Ectodermal cell (in vitro differentiated cells): ENCODE results near the gene ACER3. TPM values are rescaled to one million over a fixed set of nuclear protein-coding genes. Genes with fewer than 3 reads are reported as not detected.
"Not testable (repeated sequence)": the region's sequence is repeated elsewhere in the genome, so short reads cannot be mapped to it uniquely, and the experiment has no call there.

Experiments used
- H3K27ac ChIP-seq: 2 replicates; pipeline ENCODE4 v1.7.0; 2013; ENCODE audit warnings: mild to moderate bottlenecking, low read depth, low read length; ENCODE audit not compliant: insufficient read depth, poor library complexity, severe bottlenecking
- H3K27me3 ChIP-seq: 2 replicates; pipeline ENCODE4 v1.7.0; 2013; ENCODE audit warnings: mild to moderate bottlenecking, low read length; ENCODE audit not compliant: insufficient read depth, control insufficient read depth, poor library complexity, severe bottlenecking
- H3K36me3 ChIP-seq: one replicate; pipeline ENCODE4 v1.7.0; 2013; ENCODE audit warnings: low read length; ENCODE audit not compliant: control insufficient read depth, insufficient read depth
- H3K4me1 ChIP-seq: one replicate; pipeline ENCODE4 v1.7.0; 2013; ENCODE audit warnings: low read length; ENCODE audit not compliant: control insufficient read depth, insufficient read depth
- H3K4me3 ChIP-seq: 2 replicates; pipeline ENCODE4 v1.7.0; 2013; ENCODE audit warnings: low read depth, low read length, control low read depth; ENCODE audit not compliant: insufficient read depth
- H3K9me3 ChIP-seq: 2 replicates; pipeline ENCODE4 v1.7.0; 2013; ENCODE audit warnings: mild to moderate bottlenecking, low read length, moderate library complexity; ENCODE audit not compliant: control insufficient read depth
- WGBS, 2 experiments: methylation state at CpG; one replicate each; pipeline ENCODE4 v1.1.7; 2013; ENCODE audit warnings: missing lambda C conversion rate in 2 of 2; 5-methylcytosine and 5-hydroxymethylcytosine counted together
- polyA plus RNA-seq, 4 experiments: library from polyadenylated mRNA; stranded (reverse); fragments of 50-300 nt; gene quantifications; one replicate each; pipeline ENCODE4 v1.2.3, GENCODE V29; 2013

ACER3 gene
- polyA plus RNA-seq (2013, experiment 1 of 4), result 11.4 TPM
- 12.4 TPM for polyA plus RNA-seq (2013, experiment 2 of 4)
- 11.0 TPM for polyA plus RNA-seq (2013, experiment 3 of 4)
- polyA plus RNA-seq (2013, experiment 4 of 4), result 10.7 TPM

- Histone ChIP-seq H3K4me1 (peaks cover 9% of the 10 kb centered on the region), H3K4me3 (peak within 1 kb of the TSS; percentile 82), H3K27me3 (no peaks in the 10 kb centered on the region), H3K9me3 (no peaks in the 10 kb centered on the region), H3K27ac (peak within 1 kb of the TSS; percentile 67), H3K36me3 (no peaks in the 10 kb centered on the region)
- 1% methylated on average over 73 of the region's 73 CpGs for WGBS, 2 experiments
Observed at GRCh38 chr11:76860539-76861475, at the start of gene ACER3. Gene ACER3, plus strand, starts transcription at chr11:76860918. Its CDS starts 59 bp downstream, at chr11:76860977.

GRCh38 chr11:76811259-76811658, 49.5 kb upstream of the ACER3 start:
- Histone ChIP-seq H3K4me3 (no peak overlapping the region), H3K27me3 (no peaks in the 10 kb centered on the region), H3K9me3 (no peaks in the 10 kb centered on the region), H3K27ac (no peak overlapping the region), H3K4me1 (peaks cover 9% of the 10 kb centered on the region), H3K36me3 (no peaks in the 10 kb centered on the region)
- WGBS, 2 experiments, result 94 to 96% methylated on average over 4 of the region's 4 CpGs

GRCh38 chr11:76814414-76814813, 46.3 kb upstream of the ACER3 start:
- 88 to 98% methylated on average over 2 of the region's 2 CpGs for WGBS, 2 experiments
- no peaks in the 10 kb centered on the region for H3K27me3 ChIP-seq
- H3K4me3 ChIP-seq, result no peak overlapping the region
- H3K27ac ChIP-seq, result no peak overlapping the region
- no peaks in the 10 kb centered on the region for H3K4me1 ChIP-seq
- H3K36me3 ChIP-seq, result no peaks in the 10 kb centered on the region
- no peaks in the 10 kb centered on the region for H3K9me3 ChIP-seq

- not testable (repeated sequence) for H3K27me3 ChIP-seq, H3K9me3 ChIP-seq, H3K36me3 ChIP-seq, H3K4me1 ChIP-seq, H3K27ac ChIP-seq, H3K4me3 ChIP-seq
- WGBS, 2 experiments, result 93 to 95% methylated on average over 7 of the region's 7 CpGs
Observed at GRCh38 chr11:76815678-76816077, 45.0 kb upstream of the ACER3 start.

GRCh38 chr11:76820184-76820566, 40.5 kb upstream of the ACER3 start:
- Histone ChIP-seq H3K36me3 (no peaks in the 10 kb centered on the region), H3K9me3 (no peaks in the 10 kb centered on the region), H3K27ac (no peak overlapping the region), H3K4me1 (no peaks in the 10 kb centered on the region), H3K27me3 (no peaks in the 10 kb centered on the region), H3K4me3 (no peak overlapping the region)
- WGBS, 2 experiments, result 91 to 100% methylated on average over 1 of the region's 1 CpG

GRCh38 chr11:76821396-76821795, 39.3 kb upstream of the ACER3 start:
- 94 to 95% methylated on average over 29 of the region's 29 CpGs for WGBS, 2 experiments
- H3K9me3 ChIP-seq, H3K27me3 ChIP-seq, H3K36me3 ChIP-seq, H3K4me1 ChIP-seq, H3K27ac ChIP-seq, H3K4me3 ChIP-seq: not testable (repeated sequence)

- Histone ChIP-seq H3K4me3 (no peak overlapping the region), H3K9me3 (no peaks in the 10 kb centered on the region), H3K27ac (no peak overlapping the region), H3K27me3 (no peaks in the 10 kb centered on the region), H3K36me3 (no peaks in the 10 kb centered on the region), H3K4me1 (no peaks in the 10 kb centered on the region)
- 80 to 94% methylated on average over 1 of the region's 1 CpG for whole genome bisulfite sequencing, 2 experiments
Observed at GRCh38 chr11:76822406-76822805, 38.3 kb upstream of the ACER3 start.

- no peak overlapping the region for H3K4me3 ChIP-seq
- H3K27me3 ChIP-seq, result no peaks in the 10 kb centered on the region
- H3K4me1 ChIP-seq, result no peaks in the 10 kb centered on the region
- H3K9me3 ChIP-seq, result no peaks in the 10 kb centered on the region
- WGBS, 2 experiments, result 82 to 85% methylated on average over 9 of the region's 9 CpGs
- H3K27ac ChIP-seq, result no peak overlapping the region
- no peaks in the 10 kb centered on the region for H3K36me3 ChIP-seq
Observed at GRCh38 chr11:76823481-76824028, 37.2 kb upstream of the ACER3 start.

- H3K4me3 ChIP-seq, result no peak overlapping the region
- 81 to 83% methylated on average over 9 of the region's 9 CpGs for WGBS, 2 experiments
- no peaks in the 10 kb centered on the region for H3K36me3 ChIP-seq
- no peaks in the 10 kb centered on the region for H3K9me3 ChIP-seq
- no peaks in the 10 kb centered on the region for H3K4me1 ChIP-seq
- no peak overlapping the region for H3K27ac ChIP-seq
- H3K27me3 ChIP-seq, result no peaks in the 10 kb centered on the region
Observed at GRCh38 chr11:76824083-76824939, 36.4 kb upstream of the ACER3 start.
